ENCODE results near the gene ZNF761.
"Not testable (repeated sequence)": the region's sequence is repeated elsewhere in the genome, so short reads cannot be mapped to it uniquely, and the experiment has no call there.

Gene ZNF761

GRCh38 chr19:53431399-53432087 lies at the start of gene ZNF761:
Gene ZNF761, plus strand, starts transcription at chr19:53431984. Its CDS starts 15,285 bp downstream, at chr19:53447269.
- peak within 1 kb of the TSS; percentile 79 for H2AFZ ChIP-seq (ENCODE audit: low read depth, low read length)
- peaks cover 6% of the 10 kb centered on the region for H3K9me3 ChIP-seq (ENCODE audit: low read length)
- H3K27me3 ChIP-seq (ENCODE audit: insufficient read depth, low read length), result no peaks in the 10 kb centered on the region
- H3K4me1 ChIP-seq (ENCODE audit: insufficient read depth, low read length), result peaks cover 8% of the 10 kb centered on the region
- H3K36me3 ChIP-seq (ENCODE audit: insufficient read depth, low read length), result peaks cover 17% of the 10 kb centered on the region
- H3K4me3 ChIP-seq (ENCODE audit: low read length), result peak within 1 kb of the TSS; percentile 85

DNA sequence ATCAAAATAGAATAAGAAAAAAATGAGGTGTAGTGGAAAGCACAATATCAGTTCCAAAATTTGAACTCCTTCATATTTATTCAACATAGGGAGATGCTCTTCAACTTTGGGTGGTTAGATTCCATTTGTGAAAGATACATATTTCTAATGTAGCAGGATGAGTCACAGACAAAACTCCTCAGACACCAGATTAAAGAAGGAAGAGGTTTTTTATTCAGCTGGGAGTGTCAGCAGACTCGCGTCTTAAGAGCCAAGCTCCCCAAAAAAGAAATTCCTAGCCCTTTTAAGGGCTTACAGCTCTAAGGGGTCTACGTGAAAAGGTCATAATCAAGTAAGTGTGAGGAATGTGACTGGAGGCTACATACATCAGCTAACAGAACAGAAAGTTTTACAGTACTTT lies 43.6 kb upstream of the ZNF761 start:
- no peak overlapping the region for H3K4me3 ChIP-seq (ENCODE audit: low read length)
- no peaks in the 10 kb centered on the region for H3K4me1 ChIP-seq (ENCODE audit: insufficient read depth, low read length)
- H3K27me3 ChIP-seq (ENCODE audit: insufficient read depth, low read length), result no peaks in the 10 kb centered on the region
- no peak overlapping the region for H2AFZ ChIP-seq (ENCODE audit: low read depth, low read length)
- no peaks in the 10 kb centered on the region for H3K36me3 ChIP-seq (ENCODE audit: insufficient read depth, low read length)
- peaks cover 14% of the 10 kb centered on the region for H3K9me3 ChIP-seq (ENCODE audit: low read length)

- Histone ChIP-seq H3K36me3 (ENCODE audit: insufficient read depth, low read length) (no peaks in the 10 kb centered on the region), H3K4me3 (ENCODE audit: low read length) (no peak overlapping the region), H3K27me3 (ENCODE audit: insufficient read depth, low read length) (no peaks in the 10 kb centered on the region), H2AFZ (ENCODE audit: low read depth, low read length) (no peak overlapping the region), H3K9me3 (ENCODE audit: low read length) (peaks cover 14% of the 10 kb centered on the region), H3K4me1 (ENCODE audit: insufficient read depth, low read length) (no peaks in the 10 kb centered on the region)
These were observed 42.9 kb upstream of the ZNF761 start for GRCh38 chr19:53388904-53389303.

DNA sequence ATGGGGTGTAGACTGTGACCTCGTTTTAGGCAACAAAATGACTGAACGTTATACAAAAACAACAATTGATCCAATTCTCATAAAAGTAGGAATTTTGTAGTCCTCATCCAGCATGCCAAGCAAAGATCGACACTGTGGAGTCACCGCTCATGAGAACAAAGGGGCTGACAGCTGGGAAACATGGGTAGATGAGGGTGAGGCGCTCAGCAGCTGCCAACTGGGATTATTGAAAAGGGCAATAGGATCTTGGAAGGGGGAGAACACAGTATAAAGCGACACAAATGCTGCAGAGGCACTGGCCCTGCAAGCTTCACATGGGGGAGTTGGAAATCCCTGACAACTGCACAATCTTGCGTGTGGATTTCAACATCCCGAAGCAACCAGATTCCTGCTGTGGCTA lies 42.2 kb upstream of the ZNF761 start:
- Histone ChIP-seq H3K4me3 (ENCODE audit: low read length) (no peak overlapping the region), H3K4me1 (ENCODE audit: insufficient read depth, low read length) (no peaks in the 10 kb centered on the region), H3K9me3 (ENCODE audit: low read length) (peaks cover 11% of the 10 kb centered on the region), H3K36me3 (ENCODE audit: insufficient read depth, low read length) (no peaks in the 10 kb centered on the region), H3K27me3 (ENCODE audit: insufficient read depth, low read length) (no peaks in the 10 kb centered on the region), H2AFZ (ENCODE audit: low read depth, low read length) (no peak overlapping the region)

DNA sequence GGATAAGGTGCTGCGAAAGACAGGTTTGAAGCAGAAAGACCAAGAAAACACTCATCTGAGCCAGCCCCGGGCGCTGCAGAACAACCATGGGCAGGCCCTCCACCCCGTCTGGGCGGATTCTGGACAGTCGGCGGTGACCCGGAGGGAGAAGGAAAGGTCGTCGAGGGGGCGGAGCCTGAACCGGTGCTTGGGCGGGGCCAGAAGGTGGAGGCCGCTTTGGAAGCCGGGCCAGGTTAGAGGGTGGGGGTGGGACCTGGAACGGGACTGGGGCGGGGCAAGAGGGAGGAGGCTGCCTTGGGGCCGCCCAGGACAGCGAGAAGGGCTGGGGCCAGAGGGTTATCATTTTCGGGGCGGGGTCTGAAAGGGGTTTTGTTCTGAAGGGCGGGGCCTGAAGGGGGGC lies 41.8 kb upstream of the ZNF761 start:
- no peaks in the 10 kb centered on the region for H3K36me3 ChIP-seq (ENCODE audit: insufficient read depth, low read length)
- H3K4me1 ChIP-seq (ENCODE audit: insufficient read depth, low read length), result no peaks in the 10 kb centered on the region
- no peaks in the 10 kb centered on the region for H3K27me3 ChIP-seq (ENCODE audit: insufficient read depth, low read length)
- H3K4me3 ChIP-seq (ENCODE audit: low read length), result no peak overlapping the region
- H2AFZ ChIP-seq (ENCODE audit: low read depth, low read length), result no peak overlapping the region
- peaks cover 9% of the 10 kb centered on the region for H3K9me3 ChIP-seq (ENCODE audit: low read length)

DNA sequence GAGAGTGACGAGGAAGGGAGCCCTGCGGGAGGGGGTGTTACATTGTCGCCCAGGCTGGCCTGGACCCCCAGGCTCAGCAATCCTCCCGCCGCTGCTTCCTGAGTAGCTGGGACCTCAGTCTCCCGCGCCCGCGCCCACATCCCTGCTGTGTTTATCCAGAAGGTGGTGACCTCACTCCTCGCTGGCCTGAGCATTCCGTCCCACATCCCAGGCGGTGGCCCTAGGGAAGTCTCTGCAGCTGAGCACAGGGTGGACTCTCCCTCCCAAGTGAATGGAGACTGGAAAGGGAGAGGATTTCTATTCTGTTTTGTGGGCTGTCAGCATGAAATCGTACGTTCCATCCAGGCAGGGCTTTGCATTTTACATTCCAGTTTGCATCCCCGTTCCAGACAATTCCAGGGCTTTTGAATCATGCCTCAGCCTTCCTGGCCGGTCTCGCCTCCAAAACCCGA lies 37.2 kb upstream of the ZNF761 start:
- peaks cover 10% of the 10 kb centered on the region for H3K36me3 ChIP-seq (ENCODE audit: insufficient read depth, low read length)
- peak overlapping the region; percentile 93 for H3K4me3 ChIP-seq (ENCODE audit: low read length)
- peaks cover 6% of the 10 kb centered on the region for H3K4me1 ChIP-seq (ENCODE audit: insufficient read depth, low read length)
- no peaks in the 10 kb centered on the region for H3K9me3 ChIP-seq (ENCODE audit: low read length)
- H2AFZ ChIP-seq (ENCODE audit: low read depth, low read length), result peak overlapping the region; percentile 88
- H3K27me3 ChIP-seq (ENCODE audit: insufficient read depth, low read length), result no peaks in the 10 kb centered on the region

DNA sequence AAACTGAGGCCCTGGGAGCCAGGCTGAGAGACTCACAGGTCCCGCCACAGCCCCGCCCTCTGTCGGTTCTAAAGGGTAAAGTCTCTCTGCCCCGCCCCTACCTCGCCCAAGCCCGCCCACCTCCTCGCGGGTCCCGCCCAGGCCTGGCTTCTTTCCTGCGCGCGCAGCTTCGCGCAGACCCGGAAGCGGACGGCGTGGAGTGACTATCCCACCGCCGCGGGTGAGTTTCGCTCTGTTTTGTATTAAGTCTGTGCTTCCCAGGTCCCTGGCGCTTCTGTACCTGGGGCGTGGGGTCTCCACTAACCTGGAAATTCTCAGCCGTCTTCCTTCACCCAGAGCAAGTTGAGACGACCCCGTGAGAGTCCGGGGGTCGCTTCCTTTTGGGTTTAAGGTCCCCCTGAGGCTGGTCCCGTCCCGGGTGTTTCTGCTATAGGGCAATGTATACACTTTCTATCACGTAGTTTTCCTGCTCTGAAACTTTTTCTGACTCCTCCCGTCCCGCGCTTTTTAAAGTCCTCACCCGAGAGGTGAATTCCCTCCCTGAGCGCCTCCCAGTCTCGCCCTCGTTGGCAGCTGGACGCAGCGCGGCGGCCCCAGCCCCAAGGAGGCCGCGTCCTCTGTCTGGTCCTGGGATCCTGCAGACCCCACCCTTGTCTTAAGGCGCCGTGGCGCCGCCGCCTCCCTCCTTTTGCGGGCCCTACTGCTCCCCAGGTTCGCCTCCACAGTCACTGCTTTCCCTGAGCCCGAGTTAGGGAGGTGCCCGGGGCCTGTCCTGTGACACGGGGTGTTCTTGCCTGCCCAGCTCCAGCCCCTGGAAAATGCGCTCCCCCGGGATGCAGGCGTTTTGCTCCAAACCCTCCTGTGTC lies 36.6 kb upstream of the ZNF761 start, which contains the start of gene ZNF765:
TSS of gene ZNF765 (plus strand) at position 176 of the 866 bp plus-strand sequence. CDS start 2,867 bp downstream, outside the sequence.
- H2AFZ ChIP-seq (ENCODE audit: low read depth, low read length), result peak within 1 kb of the TSS; percentile 88
- H3K9me3 ChIP-seq (ENCODE audit: low read length), result peaks cover 3% of the 10 kb centered on the region
- peak within 1 kb of the TSS; percentile 93 for H3K4me3 ChIP-seq (ENCODE audit: low read length)
- H3K4me1 ChIP-seq (ENCODE audit: insufficient read depth, low read length), result peaks cover 6% of the 10 kb centered on the region
- H3K27me3 ChIP-seq (ENCODE audit: insufficient read depth, low read length), result no peaks in the 10 kb centered on the region
- H3K36me3 ChIP-seq (ENCODE audit: insufficient read depth, low read length), result peaks cover 16% of the 10 kb centered on the region

DNA sequence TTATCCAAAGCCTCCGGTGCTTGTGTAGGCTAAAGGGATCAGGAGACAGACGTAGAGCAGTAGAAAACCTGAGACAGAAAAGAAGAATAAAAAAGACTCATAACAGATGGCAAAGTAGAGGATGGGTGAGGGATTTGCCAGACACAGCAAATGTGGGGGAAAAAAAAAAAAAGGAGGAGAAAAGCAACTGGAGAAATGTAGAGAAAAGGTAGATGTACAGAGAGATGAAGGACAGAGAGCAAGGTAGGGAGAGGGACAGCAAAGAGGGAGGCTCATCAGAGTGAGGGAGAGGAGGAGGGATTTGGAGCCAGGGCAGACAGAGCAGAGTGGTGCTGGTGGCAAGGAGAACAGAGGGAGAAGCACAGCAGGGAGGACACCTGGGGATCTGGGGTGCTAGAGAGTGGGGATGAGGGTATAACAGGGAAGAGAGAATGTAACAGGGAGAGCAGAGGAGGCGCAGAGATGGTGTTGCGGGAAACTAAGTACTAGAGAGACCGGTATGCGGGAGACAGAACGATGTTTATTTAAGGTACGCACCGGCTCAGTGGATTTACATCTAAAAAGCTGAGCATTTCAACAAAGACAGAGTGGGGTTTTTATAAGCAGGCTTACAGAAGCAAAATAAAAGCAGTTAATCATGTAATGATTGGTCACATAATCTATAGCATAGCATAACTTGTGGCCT lies 35.8 kb upstream of the ZNF761 start:
- H3K36me3 ChIP-seq (ENCODE audit: insufficient read depth, low read length), result peaks cover 19% of the 10 kb centered on the region
- not testable (repeated sequence) for H3K9me3 ChIP-seq (ENCODE audit: low read length); H3K4me1 ChIP-seq (ENCODE audit: insufficient read depth, low read length); H3K27me3 ChIP-seq (ENCODE audit: insufficient read depth, low read length)
- H3K4me3 ChIP-seq (ENCODE audit: low read length), result peak overlapping the region; percentile 93
- peak overlapping the region; percentile 88 for H2AFZ ChIP-seq (ENCODE audit: low read depth, low read length)

- H3K27me3 ChIP-seq (ENCODE audit: insufficient read depth, low read length), result no peaks in the 10 kb centered on the region
These were observed 35.3 kb upstream of the ZNF761 start for GRCh38 chr19:53396525-53396868.

GRCh38 chr19:53397918-53398317 lies 33.9 kb upstream of the ZNF761 start:
- not testable (repeated sequence) for H2AFZ ChIP-seq (ENCODE audit: low read depth, low read length); H3K4me3 ChIP-seq (ENCODE audit: low read length); H3K4me1 ChIP-seq (ENCODE audit: insufficient read depth, low read length); H3K27me3 ChIP-seq (ENCODE audit: insufficient read depth, low read length)
- peaks cover 30% of the 10 kb centered on the region for H3K36me3 ChIP-seq (ENCODE audit: insufficient read depth, low read length)
- peaks cover 14% of the 10 kb centered on the region for H3K9me3 ChIP-seq (ENCODE audit: low read length)

More at GRCh38 chr19:53396525-53396868, 35.3 kb upstream of the ZNF761 start:
- no peak overlapping the region for H2AFZ ChIP-seq (ENCODE audit: low read depth, low read length)
- H3K9me3 ChIP-seq (ENCODE audit: low read length), result peaks cover 6% of the 10 kb centered on the region
- H3K36me3 ChIP-seq (ENCODE audit: insufficient read depth, low read length), result peaks cover 20% of the 10 kb centered on the region
- peaks cover 6% of the 10 kb centered on the region for H3K4me1 ChIP-seq (ENCODE audit: insufficient read depth, low read length)
- peak overlapping the region; percentile 93 for H3K4me3 ChIP-seq (ENCODE audit: low read length)

DNA sequence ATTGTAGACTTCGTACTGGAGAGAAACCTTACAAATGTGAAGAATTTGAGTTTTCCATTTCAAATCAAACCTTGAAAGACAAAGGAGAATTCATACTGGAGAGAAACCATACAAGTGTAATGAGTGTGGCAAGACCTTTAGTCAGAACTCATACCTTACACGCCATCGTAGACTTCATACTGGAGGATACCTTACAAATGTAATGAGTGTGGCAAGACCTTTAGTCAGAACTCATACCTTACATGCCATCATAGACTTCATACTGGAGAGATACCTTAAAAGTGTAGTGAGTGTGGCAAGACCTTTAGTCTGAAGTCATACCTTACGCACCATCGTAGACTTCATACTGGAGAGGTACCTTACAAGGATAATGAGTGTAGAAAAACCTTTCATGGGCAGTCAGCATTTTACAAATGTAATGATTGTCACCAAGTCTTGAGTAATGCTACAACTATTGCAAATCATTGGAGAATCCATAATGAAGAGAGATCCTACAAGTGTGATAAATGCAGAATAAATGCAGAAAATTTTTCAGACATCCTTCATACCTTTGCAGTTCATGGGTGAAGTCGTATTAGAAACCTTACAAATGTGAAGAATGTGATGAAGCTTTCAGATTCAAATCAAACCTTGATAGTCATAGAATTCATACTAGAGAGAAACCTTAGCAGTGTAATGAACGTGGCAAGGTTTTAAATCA lies 22.1 kb upstream of the ZNF761 start:
- Histone ChIP-seq H3K27me3 (ENCODE audit: insufficient read depth, low read length) (no peaks in the 10 kb centered on the region), H2AFZ (ENCODE audit: low read depth, low read length) (no peak overlapping the region), H3K4me3 (ENCODE audit: low read length) (no peak overlapping the region), H3K4me1 (ENCODE audit: insufficient read depth, low read length) (no peaks in the 10 kb centered on the region), H3K9me3 (ENCODE audit: low read length) (peaks cover 47% of the 10 kb centered on the region), H3K36me3 (ENCODE audit: insufficient read depth, low read length) (peaks cover 46% of the 10 kb centered on the region)

- not testable (repeated sequence) for H3K27me3 ChIP-seq (ENCODE audit: insufficient read depth, low read length); H2AFZ ChIP-seq (ENCODE audit: low read depth, low read length); H3K36me3 ChIP-seq (ENCODE audit: insufficient read depth, low read length); H3K9me3 ChIP-seq (ENCODE audit: low read length); H3K4me3 ChIP-seq (ENCODE audit: low read length); H3K4me1 ChIP-seq (ENCODE audit: insufficient read depth, low read length)
These were observed 11.1 kb upstream of the ZNF761 start for GRCh38 chr19:53420520-53421315.

Data from neuron (in vitro differentiated cells).